ENCODE results near the gene FAM163B.

- TF ChIP-seq POLR2AphosphoS5 (IDR thresholded peaks at IDR 0.05; ENCODE audit: borderline replicate concordance, low read depth, low read length) (no peak), EZH2 (IDR thresholded peaks at IDR 0.05) (no peak), FOXP2 (optimal IDR thresholded peaks at IDR 0.05; ENCODE audit: control extremely low read depth, extremely low read length, insufficient read depth) (no peak)
Measured at GRCh38 chr9:133622555-133622954, 13.4 kb upstream of the FAM163B start.

All from SK-N-MC (cell line).